Uterine smooth muscle cell (primary cell): Measurements from ENCODE around the gene STRBP. TPM values are rescaled to one million over a fixed set of nuclear protein-coding genes. Genes with fewer than 3 reads are reported as not detected.

Experiments
- total RNA-seq: library from RNA; depleted of rRNA; stranded (reverse); fragments of >200 nt; gene quantifications from 2 replicates; pipeline ENCODE4 v1.2.3, GENCODE V29; 2014

Gene STRBP
- total RNA-seq = 6.8 and 8.1 TPM in 2 replicates

GRCh38 chr9:123268465-123269259 is at the start of gene STRBP:
Gene STRBP (minus strand): TSS chr9:123268586. CDS start chr9:123184134, 84,452 bp downstream.

Other genes starting within 250 kb of the STRBP start
- gene GPR21, start 234.9 kb downstream of the STRBP start, total RNA-seq = 1.4 and 1.5 TPM in 2 replicates
- gene CRB2, start 87.6 kb upstream of the STRBP start, total RNA-seq = not detected in 2 replicates